ENCODE measurements around the gene KCTD4.
"Not testable (repeated sequence)": the region's sequence is repeated elsewhere in the genome, so short reads cannot be mapped to it uniquely, and the experiment has no call there.

Gene KCTD4

GRCh38 chr13:45207319-45207718, 6.5 kb upstream of the KCTD4 start:
- Mint-ChIP-seq H3K27me3 (no peaks in the 10 kb centered on the region), H3K9me3 (no peaks in the 10 kb centered on the region), H3K4me1 (peaks cover 10% of the 10 kb centered on the region), H3K4me3 (no peak overlapping the region), H3K36me3 (ENCODE audit: insufficient read depth) (peaks cover 20% of the 10 kb centered on the region), H3K27ac (ENCODE audit: low read depth) (no peak overlapping the region)
- no peak for ATAC-seq (replicated peaks; ENCODE audit: extremely low read depth, poor library complexity, severe bottlenecking)
- no peak for DNase-seq (ENCODE audit: low spot score in 2 of 2)

- H3K27me3 Mint-ChIP-seq, result no peaks in the 10 kb centered on the region
- peaks cover 17% of the 10 kb centered on the region for H3K36me3 Mint-ChIP-seq (ENCODE audit: insufficient read depth)
- H3K4me1 Mint-ChIP-seq, result peaks cover 10% of the 10 kb centered on the region
- H3K27ac Mint-ChIP-seq (ENCODE audit: low read depth), result no peak overlapping the region
- DNase-seq (ENCODE audit: low spot score in 2 of 2) (no peak), ATAC-seq (replicated peaks; ENCODE audit: extremely low read depth, poor library complexity, severe bottlenecking) (no peak)
- no peak overlapping the region for H3K4me3 Mint-ChIP-seq
- H3K9me3 Mint-ChIP-seq, result no peaks in the 10 kb centered on the region
Observed at GRCh38 chr13:45206340-45206739, 5.5 kb upstream of the KCTD4 start.

GRCh38 chr13:45205124-45205523, 4.3 kb upstream of the KCTD4 start:
- DNase-seq (ENCODE audit: low spot score in 2 of 2) (no peak), ATAC-seq (replicated peaks; ENCODE audit: extremely low read depth, poor library complexity, severe bottlenecking) (no peak)
- Mint-ChIP-seq H3K27ac (ENCODE audit: low read depth) (no peak overlapping the region), H3K4me3 (no peak overlapping the region), H3K36me3 (ENCODE audit: insufficient read depth) (peaks cover 9% of the 10 kb centered on the region), H3K9me3 (no peaks in the 10 kb centered on the region), H3K4me1 (peaks cover 1% of the 10 kb centered on the region), H3K27me3 (no peaks in the 10 kb centered on the region)

- Mint-ChIP-seq H3K27me3 (no peaks in the 10 kb centered on the region), H3K4me3 (no peak overlapping the region), H3K36me3 (ENCODE audit: insufficient read depth) (peaks cover 1% of the 10 kb centered on the region), H3K9me3 (no peaks in the 10 kb centered on the region), H3K27ac (ENCODE audit: low read depth) (no peak overlapping the region), H3K4me1 (peaks cover 9% of the 10 kb centered on the region)
- ATAC-seq (replicated peaks; ENCODE audit: extremely low read depth, poor library complexity, severe bottlenecking) (no peak), DNase-seq (ENCODE audit: low spot score in 2 of 2) (no peak)
Observed at GRCh38 chr13:45199711-45200110, 1.1 kb downstream of the KCTD4 start.

GRCh38 chr13:45198924-45199323, 1.9 kb downstream of the KCTD4 start:
- Mint-ChIP-seq H3K4me3 (no peak overlapping the region), H3K27me3 (no peaks in the 10 kb centered on the region), H3K36me3 (ENCODE audit: insufficient read depth) (peaks cover 1% of the 10 kb centered on the region), H3K27ac (ENCODE audit: low read depth) (no peak overlapping the region), H3K4me1 (peaks cover 13% of the 10 kb centered on the region), H3K9me3 (no peaks in the 10 kb centered on the region)
- no peak for ATAC-seq (replicated peaks; ENCODE audit: extremely low read depth, poor library complexity, severe bottlenecking)
- DNase-seq (ENCODE audit: low spot score in 2 of 2), result no peak

- no peak for DNase-seq (ENCODE audit: low spot score in 2 of 2)
- no peak overlapping the region for H3K27ac Mint-ChIP-seq (ENCODE audit: low read depth)
- H3K4me3 Mint-ChIP-seq, result no peak overlapping the region
- H3K9me3 Mint-ChIP-seq, result no peaks in the 10 kb centered on the region
- ATAC-seq (replicated peaks; ENCODE audit: extremely low read depth, poor library complexity, severe bottlenecking), result no peak
- peaks cover 13% of the 10 kb centered on the region for H3K4me1 Mint-ChIP-seq
- no peaks in the 10 kb centered on the region for H3K27me3 Mint-ChIP-seq
- peaks cover 1% of the 10 kb centered on the region for H3K36me3 Mint-ChIP-seq (ENCODE audit: insufficient read depth)
Observed at GRCh38 chr13:45198041-45198440, 2.8 kb downstream of the KCTD4 start.

- Mint-ChIP-seq H3K27ac (ENCODE audit: low read depth) (no peak overlapping the region), H3K9me3 (no peaks in the 10 kb centered on the region), H3K27me3 (no peaks in the 10 kb centered on the region), H3K36me3 (ENCODE audit: insufficient read depth) (peaks cover 1% of the 10 kb centered on the region), H3K4me1 (peaks cover 13% of the 10 kb centered on the region), H3K4me3 (no peak overlapping the region)
- ATAC-seq (replicated peaks; ENCODE audit: extremely low read depth, poor library complexity, severe bottlenecking) (no peak), DNase-seq (ENCODE audit: low spot score in 2 of 2) (no peak)
Observed at GRCh38 chr13:45196622-45197021, 4.2 kb downstream of the KCTD4 start.

- peaks cover 13% of the 10 kb centered on the region for H3K4me1 Mint-ChIP-seq
- H3K9me3 Mint-ChIP-seq, result no peaks in the 10 kb centered on the region
- H3K27me3 Mint-ChIP-seq, result no peaks in the 10 kb centered on the region
- no peak overlapping the region for H3K4me3 Mint-ChIP-seq
- ATAC-seq (replicated peaks; ENCODE audit: extremely low read depth, poor library complexity, severe bottlenecking) (no peak), DNase-seq (ENCODE audit: low spot score in 2 of 2) (no peak)
- no peak overlapping the region for H3K27ac Mint-ChIP-seq (ENCODE audit: low read depth)
- peaks cover 1% of the 10 kb centered on the region for H3K36me3 Mint-ChIP-seq (ENCODE audit: insufficient read depth)
Observed at GRCh38 chr13:45196096-45196495, 4.7 kb downstream of the KCTD4 start.

GRCh38 chr13:45195421-45195820, 5.4 kb downstream of the KCTD4 start:
- Mint-ChIP-seq H3K27me3 (no peaks in the 10 kb centered on the region), H3K4me3 (no peak overlapping the region), H3K4me1 (peaks cover 13% of the 10 kb centered on the region), H3K27ac (ENCODE audit: low read depth) (no peak overlapping the region), H3K9me3 (no peaks in the 10 kb centered on the region), H3K36me3 (ENCODE audit: insufficient read depth) (peaks cover 1% of the 10 kb centered on the region)
- DNase-seq (ENCODE audit: low spot score in 2 of 2) (no peak), ATAC-seq (replicated peaks; ENCODE audit: extremely low read depth, poor library complexity, severe bottlenecking) (no peak)

GRCh38 chr13:45194081-45194939, 6.5 kb downstream of the KCTD4 start:
- H3K4me3 Mint-ChIP-seq, result no peak overlapping the region
- peaks cover 1% of the 10 kb centered on the region for H3K36me3 Mint-ChIP-seq (ENCODE audit: insufficient read depth)
- H3K4me1 Mint-ChIP-seq, result peaks cover 13% of the 10 kb centered on the region
- no peaks in the 10 kb centered on the region for H3K9me3 Mint-ChIP-seq
- no peaks in the 10 kb centered on the region for H3K27me3 Mint-ChIP-seq
- ATAC-seq (replicated peaks; ENCODE audit: extremely low read depth, poor library complexity, severe bottlenecking) (no peak), DNase-seq (ENCODE audit: low spot score in 2 of 2) (no peak)
- no peak overlapping the region for H3K27ac Mint-ChIP-seq (ENCODE audit: low read depth)

GRCh38 chr13:45191874-45192273, 9.0 kb downstream of the KCTD4 start:
- DNase-seq (ENCODE audit: low spot score in 2 of 2), result no peak
- Mint-ChIP-seq H3K4me3 (no peak overlapping the region), H3K4me1 (peaks cover 4% of the 10 kb centered on the region), H3K27ac (ENCODE audit: low read depth) (no peak overlapping the region), H3K36me3 (ENCODE audit: insufficient read depth) (peaks cover 1% of the 10 kb centered on the region), H3K9me3 (no peaks in the 10 kb centered on the region), H3K27me3 (no peaks in the 10 kb centered on the region)
- ATAC-seq (replicated peaks; ENCODE audit: extremely low read depth, poor library complexity, severe bottlenecking), result no peak

- not testable (repeated sequence) for H3K4me1 Mint-ChIP-seq; ATAC-seq (replicated peaks; ENCODE audit: extremely low read depth, poor library complexity, severe bottlenecking); H3K36me3 Mint-ChIP-seq (ENCODE audit: insufficient read depth); H3K27me3 Mint-ChIP-seq; DNase-seq (ENCODE audit: low spot score in 2 of 2); H3K27ac Mint-ChIP-seq (ENCODE audit: low read depth); H3K9me3 Mint-ChIP-seq; H3K4me3 Mint-ChIP-seq
Observed at GRCh38 chr13:45189511-45189910, 11.3 kb downstream of the KCTD4 start.

GRCh38 chr13:45189077-45189476, 11.8 kb downstream of the KCTD4 start:
- H3K27ac Mint-ChIP-seq (ENCODE audit: low read depth); DNase-seq (ENCODE audit: low spot score in 2 of 2); H3K9me3 Mint-ChIP-seq; H3K4me1 Mint-ChIP-seq; H3K27me3 Mint-ChIP-seq; ATAC-seq (replicated peaks; ENCODE audit: extremely low read depth, poor library complexity, severe bottlenecking); H3K4me3 Mint-ChIP-seq; H3K36me3 Mint-ChIP-seq (ENCODE audit: insufficient read depth): not testable (repeated sequence)
